Measurements from ENCODE around the gene ZNF511. TPM values are rescaled to one million over a fixed set of nuclear protein-coding genes. Genes with fewer than 3 reads are reported as not detected.

ZNF511 gene
- polyA plus RNA-seq, 10 donors, result 29.0 to 40.0 (median 33.4) TPM

- DNase-seq, result no peak
Observed at GRCh38 chr10:133351408-133352318, 42.9 kb downstream of the ZNF511 start.

- no peak for DNase-seq
Observed at GRCh38 chr10:133353202-133353959, 44.7 kb downstream of the ZNF511 start.

DNA sequence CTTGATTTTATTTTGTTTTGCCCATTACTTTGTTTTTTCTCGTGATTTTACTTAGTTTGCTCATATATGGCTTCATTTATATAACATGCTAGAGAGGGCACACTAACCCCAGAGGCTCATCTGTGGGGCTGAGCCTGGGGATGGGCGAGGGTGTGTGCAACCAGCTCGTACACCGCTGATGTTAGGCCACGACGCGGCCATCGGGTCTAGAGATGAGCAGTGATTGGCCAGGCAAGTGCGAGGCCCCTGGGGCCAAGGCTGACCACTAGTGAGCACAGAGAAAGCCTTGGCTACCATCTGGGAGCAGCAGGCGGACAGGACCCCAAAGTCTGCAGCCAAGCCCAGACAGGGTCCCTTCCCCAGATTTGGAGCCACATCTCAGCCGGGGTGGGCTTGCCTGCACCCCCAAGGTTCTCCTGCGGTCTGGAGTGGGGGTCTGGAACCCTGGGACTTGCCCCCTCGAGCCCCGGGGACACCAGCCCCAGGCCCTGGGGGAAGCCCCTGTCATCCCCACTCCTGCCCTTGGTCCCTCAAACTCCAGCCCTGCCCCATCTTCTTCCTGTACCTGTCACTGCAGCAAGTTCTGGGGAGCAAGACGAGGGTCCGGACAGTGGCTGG, 45.4 kb downstream of the ZNF511 start:
- DNase-seq, result no peak

GRCh38 chr10:133354672-133355240, 46.0 kb downstream of the ZNF511 start:
- DNase-seq, result no peak

DNA sequence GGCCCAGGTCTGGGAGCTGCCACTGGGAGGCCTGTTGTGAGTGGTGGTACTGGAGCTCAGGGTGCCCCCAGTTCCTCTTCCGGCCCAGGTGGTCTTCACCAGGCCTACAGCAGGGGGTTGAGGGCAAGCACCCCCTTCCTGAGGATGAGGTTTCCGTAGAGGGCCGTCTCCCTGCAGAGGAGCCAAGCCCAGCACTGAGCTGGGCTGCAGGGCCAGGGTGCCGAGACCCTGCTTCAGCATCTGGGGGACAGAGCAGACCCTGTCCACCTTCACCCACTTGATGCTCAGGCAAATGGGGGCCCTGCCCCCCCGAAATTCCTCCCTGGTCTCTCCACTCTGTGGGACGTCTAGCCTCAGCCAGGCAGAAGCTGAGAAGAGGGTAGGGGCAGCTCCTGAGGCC, 46.6 kb downstream of the ZNF511 start:
- no peak for DNase-seq

DNA sequence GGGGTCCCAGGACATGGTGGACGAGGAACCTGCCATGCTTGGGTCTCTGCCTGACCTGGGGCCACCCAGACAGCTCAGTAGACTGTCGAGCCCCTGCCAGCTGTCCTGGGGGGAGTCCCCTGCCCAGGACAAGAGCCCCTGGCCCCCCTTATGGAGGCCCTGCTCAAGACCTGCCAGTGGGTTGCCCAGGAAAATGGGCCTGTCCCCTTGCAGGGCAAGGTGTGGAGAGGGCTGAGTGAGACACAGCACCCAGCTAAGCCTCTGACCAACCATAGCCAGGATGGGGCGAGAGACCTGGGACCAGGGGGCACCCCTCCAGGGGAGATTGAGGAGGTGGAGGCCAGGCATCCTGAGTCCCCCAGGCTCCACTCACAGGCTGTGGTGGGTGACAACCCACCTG, 47.3 kb downstream of the ZNF511 start:
- no peak for DNase-seq

- DNase-seq, result no peak
Observed at GRCh38 chr10:133356549-133357284, 48.0 kb downstream of the ZNF511 start.

GRCh38 chr10:133357285-133358161, 48.8 kb downstream of the ZNF511 start, which contains the start of gene FUOM:
FUOM (minus strand) TSS chr10:133358019; CDS start chr10:133358007, 12 bp downstream.
- peak in 2 of 3 donors; percentile 25 to 78 for DNase-seq

GRCh38 chr10:133358162-133358924, 49.6 kb downstream of the ZNF511 start:
- DNase-seq, result peak in 1 of 3 donors; percentile 33

DNA sequence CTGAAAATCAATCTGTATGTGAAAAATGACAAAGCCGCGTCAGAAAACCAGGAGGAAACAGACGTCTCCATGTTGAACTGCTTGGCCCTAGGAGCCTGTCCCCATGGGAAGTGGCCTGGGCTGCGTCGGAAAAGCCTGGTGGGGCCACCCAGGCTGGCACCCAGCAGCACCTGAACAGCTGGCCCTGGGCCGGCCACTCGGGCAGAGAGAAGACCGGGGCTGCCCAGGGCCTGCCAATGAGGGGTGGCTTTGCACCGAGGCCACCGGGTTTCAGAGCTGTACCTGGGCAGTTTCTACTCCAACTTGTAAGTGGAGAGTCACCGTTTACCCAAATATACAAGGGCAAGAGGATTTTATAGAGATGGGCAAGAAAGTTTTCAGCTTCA, 50.2 kb downstream of the ZNF511 start:
- no peak for DNase-seq

- DNase-seq, result no peak
Observed at GRCh38 chr10:133359554-133359971, 50.8 kb downstream of the ZNF511 start.

- no peak for DNase-seq
Observed at GRCh38 chr10:133359972-133360610, 51.4 kb downstream of the ZNF511 start.

DNA sequence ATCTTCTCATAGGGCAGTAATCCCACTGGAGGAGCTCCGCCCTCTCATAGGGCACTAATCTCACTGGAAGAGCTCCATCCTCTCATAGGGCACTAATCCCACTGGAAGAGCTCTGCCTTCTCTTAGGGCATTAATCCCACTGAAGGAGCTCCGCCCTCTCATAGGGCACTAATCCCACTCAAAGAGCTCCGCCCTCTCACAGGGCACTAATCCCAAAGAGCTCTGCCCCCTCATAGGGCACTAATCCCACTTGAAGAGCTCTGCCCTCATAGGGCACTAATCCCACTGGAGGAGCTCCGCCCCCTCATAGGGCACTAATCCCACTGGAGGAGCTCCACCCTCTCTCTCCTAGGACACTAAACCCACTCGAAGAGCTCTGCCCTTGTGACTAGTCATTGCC, 52.5 kb downstream of the ZNF511 start:
- no peak for DNase-seq

DNA sequence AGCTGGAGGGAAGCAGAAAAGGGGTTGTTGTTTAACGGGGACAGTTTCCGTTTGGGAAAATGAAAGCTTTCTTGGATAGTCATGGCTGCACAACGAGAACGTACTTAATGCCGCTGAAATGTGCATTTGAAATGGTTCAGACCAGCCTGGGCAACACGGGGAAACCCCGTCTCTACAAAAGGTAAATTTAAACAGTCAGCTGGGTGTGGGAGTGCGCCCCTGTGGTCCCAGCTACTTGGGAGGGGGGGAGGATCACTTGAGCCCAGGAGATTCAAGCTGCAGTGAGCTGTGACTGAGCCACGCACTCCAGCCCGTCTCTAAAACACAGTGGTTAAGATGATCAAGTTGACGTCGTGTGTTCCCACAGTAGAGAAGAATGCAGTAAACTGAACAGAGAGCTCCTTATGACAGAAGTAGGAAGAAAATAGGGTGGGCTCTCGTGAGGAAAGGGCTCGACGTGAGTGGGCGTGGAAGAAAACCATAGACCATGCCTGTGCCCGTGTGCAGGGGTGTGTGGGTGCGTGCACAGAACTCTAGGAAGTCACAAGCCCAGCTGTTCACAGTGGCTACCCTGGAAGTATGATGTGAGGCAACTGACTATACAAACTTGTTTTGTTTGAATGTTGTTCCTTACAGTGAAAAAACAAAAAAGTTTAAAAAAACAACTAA, 53.2 kb downstream of the ZNF511 start:
- no peak for DNase-seq
